GM12892 (cell line): ENCODE data around the gene OSBPL8.

Source experiments
- POLR2A ChIP-seq: IDR thresholded peaks from 2 replicates; pipeline ENCODE4 v1.6.1; 2011; ENCODE audit warnings: low read depth, low read length, control low read depth
- POLR2AphosphoS5 ChIP-seq: IDR thresholded peaks from 2 replicates; pipeline ENCODE4 v1.6.1; 2011; ENCODE audit warnings: low read depth, low read length, control low read depth
- TAF1 ChIP-seq: IDR thresholded peaks from 2 replicates; pipeline ENCODE4 v1.6.1; 2011; ENCODE audit warnings: low read depth, mild to moderate bottlenecking, control low read depth, low read length, borderline replicate concordance

- no peak for TF ChIP-seq POLR2AphosphoS5
- no peak for TF ChIP-seq POLR2A
- no peak for TF ChIP-seq TAF1
Observed at GRCh38 chr12:76445462-76445861, 114.1 kb downstream of the OSBPL8 start.
